Stimulated activated effector memory CD8-positive, alpha-beta T cell treated with anti-CD3 and anti-CD28 coated beads, Interleukin-12 subunit alpha, Interleukin-12 subunit beta, amount 100 ng/mL, for 72 hours (primary cell): ENCODE data around the gene PIEZO1.

ENCODE experiments used
- ATAC-seq: fragments of 150-1000 bp; cut with Tn5 transposase; 2 replicates; pipeline ENCODE4 v1.10.0; 2021
- DNase-seq, 2 donors: peaks; one replicate each; pipeline ENCODE4 v3.0.0; 2021 to 2022; ENCODE audit warnings: low spot score in 2 of 2
- H3K27ac Mint-ChIP-seq: one replicate; pipeline ENCODE4 v1.8.0; 2022; ENCODE audit warnings: mild to moderate bottlenecking, mixed read lengths
- H3K36me3 Mint-ChIP-seq: one replicate; pipeline ENCODE4 v1.8.0; 2022; ENCODE audit warnings: mild to moderate bottlenecking, mixed read lengths
- H3K4me1 Mint-ChIP-seq: one replicate; pipeline ENCODE4 v1.8.0; 2022; ENCODE audit warnings: mixed read lengths
- H3K4me3 Mint-ChIP-seq: one replicate; pipeline ENCODE4 v1.8.0; 2022; ENCODE audit warnings: mild to moderate bottlenecking, mixed read lengths
- H3K9me3 Mint-ChIP-seq: one replicate; pipeline ENCODE4 v1.8.0; 2022; ENCODE audit warnings: mixed read lengths

Gene PIEZO1

GRCh38 chr16:88810166-88810911 is 25.3 kb upstream of the PIEZO1 start:
- no peak for ATAC-seq
- Mint-ChIP-seq H3K9me3 (no peaks in the 10 kb centered on the region), H3K36me3 (peaks cover 75% of the 10 kb centered on the region), H3K4me3 (peak overlapping the region; percentile 90), H3K27ac (peak overlapping the region; percentile 96), H3K4me1 (peaks cover 37% of the 10 kb centered on the region)
- peak in 1 of 2 donors; percentile 71 for DNase-seq

- Mint-ChIP-seq H3K4me3 (peak overlapping the region; percentile 90), H3K9me3 (no peaks in the 10 kb centered on the region), H3K27ac (peak overlapping the region; percentile 96), H3K36me3 (peaks cover 81% of the 10 kb centered on the region), H3K4me1 (peaks cover 37% of the 10 kb centered on the region)
- ATAC-seq (no peak), DNase-seq (no peak)
Observed at GRCh38 chr16:88809676-88810165, 24.7 kb upstream of the PIEZO1 start.

GRCh38 chr16:88809068-88809675 is 24.2 kb upstream of the PIEZO1 start:
- Mint-ChIP-seq H3K4me3 (peak overlapping the region; percentile 90), H3K27ac (peak overlapping the region; percentile 96), H3K36me3 (peaks cover 86% of the 10 kb centered on the region), H3K9me3 (no peaks in the 10 kb centered on the region), H3K4me1 (peaks cover 37% of the 10 kb centered on the region)
- DNase-seq = no peak
- ATAC-seq = no peak

DNA sequence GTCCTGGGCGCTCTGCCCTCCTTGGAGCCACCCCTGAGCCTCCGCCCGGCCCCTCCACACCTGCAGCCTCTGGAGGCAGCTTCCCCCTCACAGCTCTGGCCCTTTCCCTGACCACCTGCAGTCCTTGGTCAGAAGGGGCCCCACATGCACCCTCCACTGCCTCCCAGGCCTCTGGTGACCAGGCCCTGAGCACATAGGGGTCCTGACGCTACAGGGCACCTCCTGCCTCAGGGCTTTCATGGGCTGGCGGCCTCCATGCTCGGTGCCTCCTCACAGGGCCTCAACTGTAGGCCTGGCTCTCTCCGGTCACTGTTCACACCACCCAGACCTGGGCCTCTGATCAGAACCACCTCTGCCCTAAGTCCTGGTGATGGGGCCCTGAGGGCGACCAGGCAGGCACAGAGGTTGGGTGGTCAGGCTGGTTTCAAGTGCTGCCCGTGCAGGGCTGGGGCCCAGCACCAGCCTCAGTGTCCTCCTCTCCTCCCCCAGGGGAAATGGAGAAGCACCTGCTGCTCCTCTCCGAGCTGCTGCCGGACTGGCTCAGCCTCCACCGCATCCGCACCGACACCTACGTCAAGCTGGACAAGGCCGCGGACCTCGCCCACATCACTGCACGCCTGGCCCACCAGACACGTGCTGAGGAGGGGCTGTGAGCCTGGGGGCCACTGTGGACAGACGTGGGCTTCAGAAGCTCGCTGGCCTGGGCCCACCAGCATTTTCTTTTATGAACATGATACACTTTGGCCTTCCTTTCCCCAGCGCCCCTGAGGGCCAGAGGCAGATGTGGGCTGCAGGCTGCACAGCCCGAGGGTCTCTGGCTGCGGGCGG is 22.8 kb upstream of the PIEZO1 start:
- peaks cover 37% of the 10 kb centered on the region for H3K4me1 Mint-ChIP-seq
- peak overlapping the region; percentile 96 for H3K27ac Mint-ChIP-seq
- peaks cover 97% of the 10 kb centered on the region for H3K36me3 Mint-ChIP-seq
- no peak for ATAC-seq
- peak overlapping the region; percentile 90 for H3K4me3 Mint-ChIP-seq
- H3K9me3 Mint-ChIP-seq = no peaks in the 10 kb centered on the region
- no peak for DNase-seq

DNA sequence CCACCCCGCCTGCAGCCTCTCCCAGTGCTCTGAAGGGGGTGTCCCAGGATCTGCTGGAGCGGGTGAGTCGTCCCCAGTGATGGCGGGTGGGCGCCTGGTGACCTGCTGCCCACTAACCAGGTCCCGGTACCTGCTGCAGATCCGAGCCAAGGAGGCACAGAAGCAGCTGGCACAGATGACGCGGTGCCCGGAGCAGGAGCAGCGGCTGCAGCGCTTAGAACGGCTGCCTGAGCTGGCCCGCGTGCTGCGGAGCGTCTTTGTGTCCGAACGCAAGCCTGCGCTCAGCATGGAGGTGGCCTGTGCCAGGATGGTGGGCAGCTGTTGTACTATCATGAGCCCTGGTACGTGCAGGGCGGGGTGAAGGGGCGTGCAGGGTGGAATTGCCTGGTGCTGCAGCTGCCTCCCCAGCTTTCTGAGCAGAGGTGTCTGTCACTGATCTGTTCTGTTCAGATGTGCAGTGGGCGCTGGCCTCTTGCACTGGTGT is 22.2 kb upstream of the PIEZO1 start:
- H3K9me3 Mint-ChIP-seq = no peaks in the 10 kb centered on the region
- peak overlapping the region; percentile 90 for H3K4me3 Mint-ChIP-seq
- ATAC-seq = no peak
- peaks cover 37% of the 10 kb centered on the region for H3K4me1 Mint-ChIP-seq
- H3K27ac Mint-ChIP-seq = peak overlapping the region; percentile 61
- H3K36me3 Mint-ChIP-seq = peaks cover 100% of the 10 kb centered on the region
- no peak for DNase-seq

DNA sequence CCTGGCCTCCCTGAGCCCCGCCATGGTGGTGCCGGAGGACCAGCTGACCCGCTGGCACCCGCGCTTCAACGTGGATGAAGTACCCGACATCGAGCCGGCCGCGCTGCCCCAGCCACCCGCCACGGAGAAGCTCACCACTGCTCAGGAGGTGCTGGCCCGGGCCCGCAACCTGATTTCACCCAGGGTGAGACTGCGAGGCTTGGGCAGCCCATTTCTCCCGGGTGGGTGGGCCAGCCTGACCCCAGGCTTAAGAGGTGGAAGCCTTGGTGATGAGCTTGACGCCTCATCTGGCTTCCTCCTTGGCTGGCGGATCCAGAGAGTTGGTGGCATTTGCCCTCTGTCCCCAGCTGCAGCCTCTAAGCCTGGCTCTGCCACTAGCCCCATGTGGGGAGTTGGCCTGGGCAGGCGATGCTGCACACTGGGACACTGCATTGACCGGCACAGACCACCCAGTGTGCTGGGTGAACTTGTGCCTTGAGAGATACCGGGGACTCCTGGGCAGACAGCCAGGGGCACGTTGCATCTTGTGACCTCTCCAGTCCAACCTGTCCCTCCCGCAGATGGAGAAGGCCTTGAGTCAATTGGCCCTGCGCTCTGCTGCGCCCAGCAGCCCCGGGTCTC is 21.6 kb upstream of the PIEZO1 start:
- H3K4me3 Mint-ChIP-seq = peak overlapping the region; percentile 90
- H3K9me3 Mint-ChIP-seq = no peaks in the 10 kb centered on the region
- H3K4me1 Mint-ChIP-seq = peaks cover 32% of the 10 kb centered on the region
- no peak for DNase-seq
- peaks cover 100% of the 10 kb centered on the region for H3K36me3 Mint-ChIP-seq
- H3K27ac Mint-ChIP-seq = peak overlapping the region; percentile 61
- ATAC-seq = no peak

- Mint-ChIP-seq H3K4me1 (peaks cover 31% of the 10 kb centered on the region), H3K4me3 (peak overlapping the region; percentile 90), H3K27ac (no peak overlapping the region), H3K36me3 (peaks cover 96% of the 10 kb centered on the region), H3K9me3 (no peaks in the 10 kb centered on the region)
- DNase-seq (no peak), ATAC-seq (no peak)
Observed at GRCh38 chr16:88805887-88806393, 20.9 kb upstream of the PIEZO1 start.

- Mint-ChIP-seq H3K9me3 (no peaks in the 10 kb centered on the region), H3K4me3 (peak overlapping the region; percentile 79), H3K27ac (peak overlapping the region; percentile 82), H3K4me1 (peaks cover 25% of the 10 kb centered on the region), H3K36me3 (peaks cover 90% of the 10 kb centered on the region)
- DNase-seq (no peak), ATAC-seq (no peak)
Observed at GRCh38 chr16:88805340-88805715, 20.3 kb upstream of the PIEZO1 start.

- Mint-ChIP-seq H3K9me3 (no peaks in the 10 kb centered on the region), H3K4me1 (peaks cover 19% of the 10 kb centered on the region), H3K4me3 (peak overlapping the region; percentile 79), H3K27ac (peak overlapping the region; percentile 82), H3K36me3 (peaks cover 84% of the 10 kb centered on the region)
- ATAC-seq (peak; percentile 12), DNase-seq (peak; percentile 29 to 71)
Observed at GRCh38 chr16:88804552-88805339, 19.7 kb upstream of the PIEZO1 start.

DNA sequence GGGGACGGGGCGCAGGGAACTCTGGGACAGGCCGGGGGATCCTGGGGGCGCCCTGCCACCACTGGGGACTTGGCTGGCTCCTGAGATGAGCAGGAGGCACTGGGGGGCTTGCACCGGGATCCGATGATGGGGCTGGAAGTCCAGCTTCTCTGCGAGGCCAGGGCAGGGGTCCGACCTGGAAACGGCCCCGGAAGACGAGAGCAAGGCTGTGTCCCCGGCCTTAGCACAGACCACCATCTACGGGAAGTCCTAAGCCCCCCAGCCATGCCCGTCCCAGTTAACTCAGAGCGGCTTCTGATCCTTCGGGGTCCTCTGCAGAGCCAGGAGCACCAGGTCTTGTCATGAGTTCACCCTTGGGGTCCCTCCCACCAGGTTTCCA is 19.1 kb upstream of the PIEZO1 start:
- H3K4me3 Mint-ChIP-seq = peak overlapping the region; percentile 79
- peaks cover 14% of the 10 kb centered on the region for H3K4me1 Mint-ChIP-seq
- H3K27ac Mint-ChIP-seq = peak overlapping the region; percentile 82
- ATAC-seq (no peak), DNase-seq (no peak)
- H3K9me3 Mint-ChIP-seq = no peaks in the 10 kb centered on the region
- H3K36me3 Mint-ChIP-seq = peaks cover 78% of the 10 kb centered on the region

DNA sequence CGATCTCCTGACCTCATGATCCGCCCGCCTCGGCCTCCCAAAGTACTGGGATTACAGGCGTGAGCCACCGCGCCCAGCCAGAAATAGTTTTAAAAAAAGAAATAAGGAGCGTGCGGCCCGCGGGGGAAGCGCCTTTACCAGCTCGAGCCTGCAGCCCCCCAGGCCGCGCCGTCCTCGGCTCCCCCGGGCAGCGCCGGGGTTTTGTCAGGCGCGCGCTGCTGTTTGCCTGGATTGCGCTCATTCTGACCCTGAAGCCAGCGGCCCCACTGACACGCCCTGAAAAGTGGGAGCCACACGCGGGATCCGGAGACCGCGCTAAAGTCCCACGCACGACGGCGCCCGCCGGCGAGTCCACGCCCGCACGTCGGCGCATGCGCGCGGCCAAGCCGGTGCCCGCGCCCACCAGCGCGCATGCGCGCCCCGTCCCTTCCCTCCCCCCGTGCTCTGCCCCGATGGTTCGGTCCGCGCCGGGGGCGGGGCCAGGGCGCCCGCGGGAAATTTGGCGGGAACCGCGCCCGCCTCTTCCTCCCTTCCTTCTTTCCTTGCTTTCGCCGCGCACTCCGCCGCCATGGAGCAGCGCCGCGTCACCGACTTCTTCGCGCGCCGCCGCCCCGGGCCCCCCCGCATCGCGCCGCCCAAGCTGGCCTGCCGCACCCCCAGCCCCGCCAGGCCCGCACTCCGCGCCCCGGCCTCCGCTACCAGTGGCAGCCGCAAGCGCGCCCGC is 18.4 kb upstream of the PIEZO1 start, which contains the start of gene CDT1:
TSS of gene CDT1 (plus strand) at position 526 of the 724 bp plus-strand sequence. CDS start at position 569, 43 bp downstream.
- H3K4me3 Mint-ChIP-seq = peak within 1 kb of the TSS; percentile 79
- peak within 1 kb of the TSS; percentile 92 for H3K27ac Mint-ChIP-seq
- DNase-seq (peak; percentile 93 to 95), ATAC-seq (peak; percentile 60)
- no peaks in the 10 kb centered on the region for H3K9me3 Mint-ChIP-seq
- peaks cover 11% of the 10 kb centered on the region for H3K4me1 Mint-ChIP-seq
- H3K36me3 Mint-ChIP-seq = peaks cover 71% of the 10 kb centered on the region

DNA sequence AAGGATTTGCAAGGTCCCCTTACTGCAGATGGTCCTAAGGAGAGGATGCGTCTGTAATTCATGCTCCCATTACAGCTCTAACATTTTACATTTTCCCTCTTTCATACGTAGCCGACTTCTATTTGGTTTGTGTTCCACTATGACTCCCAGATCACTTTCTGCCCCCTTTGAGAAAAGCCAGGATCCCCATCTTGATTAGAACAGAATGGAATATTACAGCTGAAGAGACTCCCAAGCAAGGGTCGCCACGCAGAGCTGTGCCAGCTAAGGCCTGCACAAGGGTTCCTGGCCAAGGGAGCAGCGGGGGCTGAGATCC is 15.2 kb upstream of the PIEZO1 start:
- Mint-ChIP-seq H3K4me1 (no peaks in the 10 kb centered on the region), H3K36me3 (peaks cover 39% of the 10 kb centered on the region), H3K4me3 (no peak overlapping the region), H3K9me3 (no peaks in the 10 kb centered on the region), H3K27ac (no peak overlapping the region)
- ATAC-seq (no peak), DNase-seq (no peak)

GRCh38 chr16:88799569-88800276 is 14.7 kb upstream of the PIEZO1 start:
- Mint-ChIP-seq H3K27ac (no peak overlapping the region), H3K4me3 (no peak overlapping the region), H3K36me3 (peaks cover 34% of the 10 kb centered on the region), H3K4me1 (no peaks in the 10 kb centered on the region), H3K9me3 (no peaks in the 10 kb centered on the region)
- ATAC-seq = no peak
- DNase-seq = no peak
